ENCODE measurements around the gene SH3BP4.
"Not testable (repeated sequence)": the region's sequence is repeated elsewhere in the genome, so short reads cannot be mapped to it uniquely, and the experiment has no call there.

Gene SH3BP4

GRCh38 chr2:234999740-235000425 is 48.1 kb downstream of the SH3BP4 start:
- no peak for DNase-seq

DNA sequence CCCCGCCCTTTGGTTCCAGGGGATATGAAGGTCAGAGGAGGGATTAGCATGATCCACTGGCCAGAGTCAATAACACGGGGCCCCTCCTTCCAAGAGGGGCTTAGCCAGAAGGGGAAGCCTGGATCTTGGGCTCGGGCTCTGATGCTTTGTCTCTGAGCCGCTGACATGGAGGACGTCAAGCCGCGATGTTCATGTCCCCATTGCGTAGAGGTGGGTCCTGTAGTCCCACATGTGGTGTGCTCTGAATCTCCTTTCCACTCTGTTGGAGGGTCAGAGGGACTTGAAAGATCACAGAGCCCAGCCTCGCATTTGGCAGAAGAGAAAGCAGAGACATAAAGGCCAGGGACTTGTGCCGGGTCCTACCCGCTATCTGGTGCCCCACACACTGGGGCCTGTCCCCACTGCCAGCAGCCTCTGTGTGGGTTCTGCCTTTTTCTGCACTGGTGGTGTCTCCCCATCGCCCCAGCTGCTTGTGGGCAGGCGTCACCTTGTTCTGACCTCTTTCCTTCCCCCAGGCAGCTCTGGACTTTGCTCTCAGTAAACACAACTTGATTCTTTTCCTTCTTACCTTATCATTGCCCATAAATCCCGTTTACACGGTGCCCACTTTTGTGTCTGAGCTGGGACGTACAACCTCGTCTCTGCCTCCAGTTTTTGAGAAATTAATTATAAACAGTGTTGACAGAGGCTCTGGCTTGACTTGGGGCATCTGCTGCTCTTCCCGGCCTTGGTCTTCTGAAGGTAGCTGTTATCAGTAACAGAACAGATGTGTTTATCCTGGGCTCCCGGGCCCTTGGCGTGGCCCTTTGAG is 48.8 kb downstream of the SH3BP4 start:
- no peak for DNase-seq

GRCh38 chr2:235001237-235002133 is 49.7 kb downstream of the SH3BP4 start:
- DNase-seq = no peak

DNA sequence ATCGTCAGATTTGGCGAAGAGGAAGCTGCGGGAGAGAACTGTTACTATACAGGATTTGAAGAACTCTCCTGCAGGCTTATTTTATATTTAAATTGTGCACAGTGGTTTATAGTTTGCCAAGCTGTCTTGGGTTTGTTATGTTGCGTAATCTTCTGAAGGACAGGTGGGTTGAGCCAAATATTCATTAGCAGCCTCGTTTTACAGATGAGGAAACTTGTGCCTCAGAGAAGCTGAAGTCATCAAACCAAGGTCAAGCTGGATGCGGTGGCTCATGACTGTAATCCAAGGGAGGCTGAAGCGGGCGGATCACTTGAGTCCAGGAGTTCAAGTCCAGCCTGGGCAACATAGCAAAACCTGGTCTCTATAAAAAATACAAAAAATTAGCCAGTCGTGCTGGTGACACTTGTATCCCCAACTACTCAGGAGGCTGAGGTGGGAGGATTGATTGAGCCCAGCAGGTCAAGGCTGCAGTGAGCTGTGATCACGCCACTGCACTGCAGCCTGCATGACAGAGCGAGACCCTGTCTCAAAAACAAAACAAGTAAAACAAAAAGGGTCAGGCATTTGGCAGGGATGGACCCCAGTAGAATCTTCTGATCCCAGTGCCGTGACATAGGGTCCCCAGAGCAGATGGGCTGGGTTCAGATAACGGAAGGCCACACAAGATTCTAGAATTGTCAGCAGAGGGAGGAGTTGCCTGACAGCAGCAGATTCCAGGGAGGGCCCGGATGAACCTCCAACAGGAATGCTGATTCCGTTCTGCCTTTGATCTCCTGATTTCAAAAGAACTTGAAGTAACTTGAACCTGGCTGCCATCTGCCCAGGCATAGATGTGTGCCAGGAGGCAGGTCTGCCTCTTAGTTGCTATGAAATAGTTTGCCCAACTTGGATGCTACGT is 50.6 kb downstream of the SH3BP4 start:
- no peak for DNase-seq

DNA sequence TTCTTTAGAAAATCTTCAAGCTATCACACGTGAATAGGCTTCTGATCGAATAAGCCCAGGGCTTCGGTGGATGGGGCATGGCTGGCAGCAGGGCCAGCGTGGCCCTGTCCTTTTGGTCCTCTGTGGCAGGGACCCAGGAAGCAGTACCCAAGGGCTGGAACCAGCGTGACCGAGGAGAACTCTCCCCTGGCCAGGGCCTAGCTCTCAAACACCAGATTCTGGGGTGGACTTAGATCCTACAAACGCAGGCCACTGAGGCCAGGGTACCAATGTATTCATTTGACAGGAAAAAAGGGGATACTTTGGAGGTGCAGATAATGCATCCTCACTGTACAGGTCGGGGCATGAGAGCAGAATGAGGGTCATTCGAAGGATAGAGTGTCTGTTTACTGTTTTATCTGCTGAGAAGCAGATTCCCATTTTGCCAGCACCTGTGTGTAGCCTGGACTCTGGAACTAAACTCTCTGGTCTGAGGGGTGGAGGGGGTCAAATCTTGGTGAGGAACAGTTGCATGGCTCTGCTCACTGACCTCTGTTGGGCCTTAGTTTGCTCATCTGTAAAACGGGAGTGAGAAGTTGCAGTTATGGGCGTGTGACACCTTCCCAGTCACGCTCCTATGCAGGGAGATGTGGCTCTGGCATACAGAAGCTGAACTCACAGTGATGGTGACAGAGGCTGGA is 51.4 kb downstream of the SH3BP4 start:
- DNase-seq = no peak

GRCh38 chr2:235004329-235004903 is 52.6 kb downstream of the SH3BP4 start:
- no peak for DNase-seq

GRCh38 chr2:235005023-235005422 is 53.2 kb downstream of the SH3BP4 start:
- no peak for DNase-seq

DNA sequence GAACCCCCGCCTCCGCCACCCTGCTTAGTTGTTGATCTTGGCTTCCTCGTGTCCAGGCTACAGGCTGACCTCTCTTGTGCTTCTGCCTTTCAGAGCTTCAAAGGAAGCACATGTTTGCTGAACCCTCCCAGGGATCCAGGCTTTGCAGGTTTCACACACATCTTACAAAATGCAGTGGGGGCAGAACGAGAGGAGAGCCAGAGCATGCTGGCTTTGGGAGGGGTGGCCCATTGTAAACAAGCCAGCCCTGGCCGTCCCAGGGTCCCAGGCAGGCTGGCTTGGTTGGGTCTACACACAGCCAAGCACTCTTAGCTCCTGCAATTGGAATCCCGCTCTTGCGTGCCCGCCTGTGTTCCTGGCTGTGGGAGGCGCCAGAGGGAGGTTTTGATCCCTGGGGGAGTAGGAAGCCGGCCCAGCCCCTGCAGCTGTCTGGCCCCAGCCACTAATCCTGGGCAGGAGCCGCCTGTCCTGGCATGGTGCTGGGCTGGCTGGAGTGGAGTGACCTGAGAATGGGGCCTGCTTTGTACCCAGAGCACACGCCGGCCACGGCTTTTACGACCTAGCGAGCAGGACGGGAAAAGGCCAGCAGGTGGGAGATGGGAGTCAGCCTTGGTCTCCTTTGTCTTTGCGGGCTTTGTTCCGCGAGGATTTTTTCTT is 53.9 kb downstream of the SH3BP4 start:
- peak; percentile 74 for DNase-seq

- no peak for DNase-seq
Observed at GRCh38 chr2:235006461-235006860, 54.6 kb downstream of the SH3BP4 start.

DNA sequence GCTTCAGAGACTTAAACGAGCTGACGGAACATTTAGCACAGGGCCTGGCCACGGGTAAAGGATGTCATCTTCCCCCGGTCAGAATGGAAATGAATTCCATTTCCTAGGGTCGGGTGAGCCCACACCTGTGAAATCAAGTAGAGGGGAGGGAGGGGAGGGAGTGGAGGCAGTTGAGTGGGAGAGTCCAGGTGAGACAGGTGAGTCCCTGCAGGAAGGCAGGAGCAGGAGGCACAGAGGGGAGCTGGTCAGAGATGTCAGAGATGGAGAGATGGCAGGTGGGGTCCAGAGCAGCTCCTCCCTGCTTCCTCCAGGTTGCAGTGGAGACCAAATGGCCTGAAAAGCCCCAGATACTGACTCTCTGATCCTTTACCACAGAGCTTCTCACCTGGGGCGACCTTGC is 55.2 kb downstream of the SH3BP4 start:
- no peak for DNase-seq

DNA sequence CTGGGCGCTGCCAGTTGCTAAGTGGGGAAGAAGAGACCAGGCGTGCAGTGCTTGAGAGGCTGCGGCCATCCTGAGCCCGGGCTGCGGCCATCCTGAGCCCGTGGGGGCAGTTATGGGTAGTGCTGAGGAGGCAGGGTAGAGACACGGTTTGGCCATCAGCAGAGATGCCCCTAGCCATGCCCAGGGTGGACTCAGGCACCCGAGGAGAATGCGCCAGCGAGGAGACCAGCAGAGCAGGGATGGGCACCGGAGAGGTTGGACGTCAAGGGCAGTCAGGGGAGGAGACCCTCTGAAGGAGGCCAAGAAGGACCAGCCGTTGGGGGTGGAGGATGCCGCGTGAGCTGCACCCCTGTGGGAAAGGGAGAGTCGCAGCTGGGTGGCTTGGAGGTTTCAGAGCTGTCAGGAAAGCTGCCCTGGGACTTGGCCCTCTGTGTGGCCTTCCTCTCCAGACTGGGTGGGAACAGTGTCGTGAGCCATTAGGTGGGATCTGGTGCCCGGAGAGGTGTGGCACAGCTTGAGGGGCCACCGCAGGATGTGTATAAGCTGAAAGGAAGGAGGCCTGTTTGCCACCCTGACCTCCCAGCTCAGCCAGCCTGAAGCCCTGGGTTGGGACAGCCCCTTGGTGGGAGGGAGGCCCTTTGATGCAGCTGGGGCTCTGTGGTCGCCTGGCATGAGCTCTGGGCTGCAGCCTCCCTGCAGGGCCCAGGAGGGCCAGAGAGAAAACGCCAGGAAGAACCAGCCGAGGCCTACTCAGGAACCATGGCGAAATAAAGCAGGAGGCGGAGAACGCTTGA is 56.0 kb downstream of the SH3BP4 start:
- DNase-seq = no peak

DNA sequence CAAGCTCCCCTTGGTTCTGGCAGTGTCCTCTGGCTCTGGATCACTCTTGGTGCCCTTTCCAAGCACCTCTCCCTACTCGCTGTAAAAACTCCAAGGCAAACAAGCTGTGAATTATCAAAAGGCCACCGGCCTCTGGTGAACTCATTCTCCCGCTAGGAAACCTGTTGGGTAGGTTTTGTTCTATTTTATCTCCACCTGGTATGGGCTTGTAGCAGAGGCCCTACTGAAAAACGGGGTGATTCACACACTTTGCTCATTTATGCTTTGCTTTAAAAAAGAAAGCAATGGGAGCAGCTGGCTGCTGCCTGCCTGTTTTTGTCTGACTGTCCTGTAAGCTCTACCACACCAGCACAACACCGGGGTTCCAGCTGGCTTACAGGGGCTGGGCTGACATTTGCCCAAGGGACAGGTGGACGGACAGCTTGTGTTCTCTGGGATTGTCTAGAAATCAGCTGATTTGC is 56.8 kb downstream of the SH3BP4 start:
- peak; percentile 18 for DNase-seq

- DNase-seq = no peak
Observed at GRCh38 chr2:235009081-235009480, 57.3 kb downstream of the SH3BP4 start.

- no peak for DNase-seq
Observed at GRCh38 chr2:235010117-235010714, 58.4 kb downstream of the SH3BP4 start.

DNA sequence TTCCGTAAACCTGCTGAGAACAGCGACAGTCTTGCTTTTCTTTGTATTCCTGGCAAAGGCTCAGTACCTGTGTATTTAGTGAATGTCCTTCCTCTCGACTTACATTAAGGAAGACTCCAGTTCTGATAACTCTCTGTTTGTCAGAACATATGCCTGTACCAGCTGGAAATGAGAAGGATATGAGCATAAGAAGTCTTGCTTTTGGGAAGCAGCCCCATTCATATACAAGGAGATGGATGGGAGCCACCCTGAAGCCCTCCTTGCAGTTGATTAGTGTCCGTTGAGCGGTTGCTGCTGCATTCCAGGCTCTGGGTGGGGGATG is 59.8 kb downstream of the SH3BP4 start:
- DNase-seq = no peak

DNA sequence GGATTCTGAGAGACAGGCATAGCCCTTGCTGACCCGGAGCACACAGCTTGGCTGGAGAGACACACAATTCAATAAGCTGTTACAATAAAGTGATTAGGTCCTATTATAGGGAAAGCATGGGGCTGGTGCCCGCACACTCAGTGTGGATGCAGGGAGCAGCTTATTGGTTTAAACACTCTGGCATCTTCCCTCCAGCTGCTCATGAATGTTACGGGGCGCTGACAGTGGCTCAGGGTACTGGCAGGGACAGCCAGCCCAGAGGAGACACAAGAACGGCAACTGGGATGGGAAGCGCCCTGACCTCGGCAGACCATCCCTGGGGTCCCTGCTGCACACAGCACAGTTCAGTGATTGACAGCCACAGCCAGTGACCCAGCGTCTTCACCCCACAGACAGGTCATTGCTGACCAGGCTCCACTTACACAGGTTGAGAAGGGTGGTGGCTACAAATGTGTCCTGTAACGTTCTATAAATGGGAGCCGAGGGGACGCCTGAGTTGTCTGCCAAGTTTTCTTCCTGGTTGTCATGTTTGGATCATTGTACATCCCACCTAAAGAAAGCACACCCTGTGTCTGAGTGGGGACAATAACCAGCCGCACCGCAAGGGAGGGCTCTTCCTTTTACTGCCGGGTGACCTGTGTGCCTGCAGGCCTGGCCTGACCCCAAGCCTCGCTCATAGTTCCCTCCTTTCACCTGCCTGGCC is 60.3 kb downstream of the SH3BP4 start:
- DNase-seq = no peak

GRCh38 chr2:235017441-235017840 is 65.6 kb downstream of the SH3BP4 start:
- no peak for DNase-seq

GRCh38 chr2:235018838-235019237 is 67.0 kb downstream of the SH3BP4 start:
- no peak for DNase-seq

- DNase-seq = not testable (repeated sequence)
Observed at GRCh38 chr2:235020141-235020540, 68.3 kb downstream of the SH3BP4 start.

All from SHP77 treated with DMSO at 0.1 percent for 48 hours (cell line).